MM.1S (cell line): ENCODE data around the gene RAMP3.

Source experiments
- CTCF ChIP-seq: fragments of 300-600 bp; sonication (generic); IDR thresholded peaks from 2 replicates; pipeline ENCODE4 v1.5.1; 2016; ENCODE audit warnings: antibody characterized with exemption, low read length, mixed read lengths
- EZH2 ChIP-seq: fragments of 300-600 bp; sonication (generic); optimal IDR thresholded peaks from 2 replicates; pipeline ENCODE3; 2017; ENCODE audit warnings: low read depth, mild to moderate bottlenecking, antibody characterized with exemption, low read length, mixed read lengths

- TF ChIP-seq CTCF (no peak), EZH2 (no peak)
These were observed 59.1 kb downstream of the RAMP3 start for GRCh38 chr7:45216622-45217165.
